Stimulated activated CD8-positive, alpha-beta memory T cell treated with anti-CD3 and anti-CD28 coated beads, Interleukin-12 subunit alpha, Interleukin-12 subunit beta, amount 100 ng/mL, for 1 hour (primary cell): ENCODE data around the gene KATNAL1.

Experiments
- DNase-seq: peaks from one replicate; pipeline ENCODE4 v3.0.0-alpha.2; 2020; ENCODE audit warnings: low read depth

KATNAL1 gene

GRCh38 chr13:30307194-30307970 is at the start of gene KATNAL1:
Gene KATNAL1 (minus strand): TSS chr13:30307551. CDS start chr13:30283777, 23,774 bp downstream.
- peak; percentile 45 for DNase-seq

GRCh38 chr13:30355839-30356238 is 48.5 kb upstream of the KATNAL1 start:
- no peak for DNase-seq

GRCh38 chr13:30355384-30355699 is 48.0 kb upstream of the KATNAL1 start:
- no peak for DNase-seq

- no peak for DNase-seq
Observed at GRCh38 chr13:30354493-30355383, 47.4 kb upstream of the KATNAL1 start.

GRCh38 chr13:30353471-30354215 is 46.3 kb upstream of the KATNAL1 start:
- no peak for DNase-seq

GRCh38 chr13:30353060-30353459 is 45.7 kb upstream of the KATNAL1 start:
- no peak for DNase-seq

- DNase-seq: no peak
Observed at GRCh38 chr13:30352121-30352520, 44.8 kb upstream of the KATNAL1 start.

GRCh38 chr13:30346789-30347167 is 39.4 kb upstream of the KATNAL1 start:
- DNase-seq: no peak

GRCh38 chr13:30346153-30346788 is 38.9 kb upstream of the KATNAL1 start:
- peak; percentile 16 for DNase-seq

- no peak for DNase-seq
Observed at GRCh38 chr13:30345426-30346100, 38.2 kb upstream of the KATNAL1 start.

GRCh38 chr13:30341815-30342570 is 34.6 kb upstream of the KATNAL1 start:
- no peak for DNase-seq

- DNase-seq: no peak
Observed at GRCh38 chr13:30340331-30341250, 33.2 kb upstream of the KATNAL1 start.

- no peak for DNase-seq
Observed at GRCh38 chr13:30339738-30340330, 32.5 kb upstream of the KATNAL1 start.

GRCh38 chr13:30338952-30339351 is 31.6 kb upstream of the KATNAL1 start:
- DNase-seq: no peak

- DNase-seq: no peak
Observed at GRCh38 chr13:30338331-30338851, 31.0 kb upstream of the KATNAL1 start.

GRCh38 chr13:30337061-30337610 is 29.8 kb upstream of the KATNAL1 start:
- no peak for DNase-seq

- DNase-seq: no peak
Observed at GRCh38 chr13:30334663-30335386, 27.5 kb upstream of the KATNAL1 start.

- DNase-seq: no peak
Observed at GRCh38 chr13:30333616-30334015, 26.3 kb upstream of the KATNAL1 start.
